HepG2 (cell line): ENCODE measurements around the gene TAMM41. TPM values are rescaled to one million over a fixed set of nuclear protein-coding genes. Genes with fewer than 3 reads are reported as not detected.

ENCODE experiments used
- CAMTA2 ChIP-seq: sonication (generic); formaldehyde crosslinking; IDR thresholded peaks from 2 replicates; pipeline ENCODE4 v1.4.0; 2020; ENCODE audit warnings: mild to moderate bottlenecking, missing genetic modification reagents, borderline replicate concordance
- CEBPG ChIP-seq: IDR thresholded peaks from 2 replicates; pipeline ENCODE4 v1.6.1; 2016
- DNMT1 ChIP-seq: sonication (generic); formaldehyde crosslinking; IDR thresholded peaks from 2 replicates; pipeline ENCODE4 v1.5.1; 2020; ENCODE audit warnings: mild to moderate bottlenecking, missing genetic modification reagents
- FOSL1 ChIP-seq: sonication (generic); formaldehyde crosslinking; IDR thresholded peaks from 2 replicates; pipeline ENCODE4 v1.9.0; 2021; ENCODE audit warnings: missing genetic modification reagents, borderline replicate concordance
- FOXA1 ChIP-seq, 2 experiments: fragments of 450-650 bp in 1 of 2; sonication (generic) in 1 of 2; formaldehyde crosslinking in 1 of 2; IDR thresholded peaks; 2 replicates each; pipeline versions ENCODE4 v1.4.0 to v1.6.1; 2016 to 2020; ENCODE audit warnings: missing genetic modification reagents in 1 of 2
- HNF4G ChIP-seq, 2 experiments: sonication (generic) in 1 of 2; formaldehyde crosslinking in 1 of 2; IDR thresholded peaks; 2 replicates each; pipeline versions ENCODE4 v1.4.0 to v1.6.1; 2011 to 2020; ENCODE audit warnings: borderline replicate concordance in 2 of 2, low read depth in 2 of 2, mild to moderate bottlenecking in 2 of 2, low read length in 1 of 2, missing genetic modification reagents in 1 of 2, moderate library complexity in 1 of 2
- JUNB ChIP-seq: sonication (generic); formaldehyde crosslinking; IDR thresholded peaks from 2 replicates; pipeline ENCODE4 v1.8.0; 2022; ENCODE audit warnings: missing genetic modification reagents, mild to moderate bottlenecking, borderline replicate concordance
- MBNL3 ChIP-seq: fragments of 250-450 bp; sonication (Bioruptor Pico); conservative IDR thresholded peaks from 2 replicates; pipeline ENCODE4 v1.8.0; 2022; ENCODE audit warnings: mild to moderate bottlenecking, inconsistent platforms
- NFYB ChIP-seq: sonication (generic); formaldehyde crosslinking; IDR thresholded peaks from 2 replicates; pipeline ENCODE4 v1.4.0; 2020; ENCODE audit warnings: missing genetic modification reagents
- NR2F2 ChIP-seq: IDR thresholded peaks from 2 replicates; pipeline ENCODE4 v1.6.1; 2012; ENCODE audit warnings: low read depth, inconsistent platforms, borderline replicate concordance
- RFX5 ChIP-seq: IDR thresholded peaks from 2 replicates; pipeline ENCODE4 v1.6.1; 2011; ENCODE audit warnings: low read depth, low read length, improper control_type of control experiment
- THYN1 ChIP-seq: sonication (generic); formaldehyde crosslinking; IDR thresholded peaks from 2 replicates; pipeline ENCODE4 v1.8.1; 2023; ENCODE audit warnings: low read depth, mild to moderate bottlenecking, moderate library complexity, missing genetic modification reagents, borderline replicate concordance
- ZFP1 ChIP-seq: IDR thresholded peaks from 2 replicates; pipeline ENCODE4 v1.6.1; 2016
- ZNF256 ChIP-seq: sonication (generic); formaldehyde crosslinking; conservative IDR thresholded peaks from 2 replicates; pipeline ENCODE4 v1.4.0; 2020; ENCODE audit warnings: missing genetic modification reagents
- ZNF543 ChIP-seq: sonication (generic); formaldehyde crosslinking; IDR thresholded peaks from 2 replicates; pipeline ENCODE4 v1.4.0; 2020; ENCODE audit warnings: mild to moderate bottlenecking, missing genetic modification reagents
- ZNF549 ChIP-seq: sonication (generic); formaldehyde crosslinking; IDR thresholded peaks from 2 replicates; pipeline ENCODE4 v1.5.0; 2020; ENCODE audit warnings: missing genetic modification reagents
- ZNF788 ChIP-seq: sonication (generic); formaldehyde crosslinking; IDR thresholded peaks from 2 replicates; pipeline ENCODE4 v1.5.0; 2020; ENCODE audit warnings: mild to moderate bottlenecking, missing genetic modification reagents, borderline replicate concordance
- ZSCAN29 ChIP-seq: sonication (generic); formaldehyde crosslinking; conservative IDR thresholded peaks from 2 replicates; pipeline ENCODE4 v1.4.0; 2020; ENCODE audit warnings: mild to moderate bottlenecking, missing genetic modification reagents
- ZSCAN31 ChIP-seq: sonication (generic); formaldehyde crosslinking; IDR thresholded peaks from 2 replicates; pipeline ENCODE4 v1.5.0; 2020; ENCODE audit warnings: low read depth, mild to moderate bottlenecking, missing genetic modification reagents
- polyA plus RNA-seq, 8 experiments: library from polyadenylated mRNA; depleted of rRNA in 3 of 8; stranded (reverse) in 7 of 8; unstranded in 1 of 8; fragments of >200 nt; fragmentation: Illumina TruSeq in 4 of 8; extraction: Trizol in 4 of 8; gene quantifications; 2 replicates each; pipeline versions ENCODE4 v1.2.1 to v1.2.3, GENCODE V29; 2011 to 2016; ENCODE audit warnings: low read depth in 4 of 8, missing spikeins in 1 of 8, mixed read lengths in 1 of 8; ENCODE audit not compliant: insufficient read depth in 1 of 8
- total RNA-seq, 5 experiments: library from RNA; depleted of rRNA; stranded (reverse); fragments of >200 nt; fragmentation: Illumina TruSeq; extraction: Trizol; gene quantifications; 2 replicates each; pipeline ENCODE4 v1.2.3, GENCODE V29; 2016; ENCODE audit warnings: low read depth in 1 of 5
- TF ChIP-seq, protein P1 (sequence below): sonication (generic); formaldehyde crosslinking; IDR thresholded peaks from 2 replicates; pipeline ENCODE4 v1.4.0; 2020; ENCODE audit warnings: missing genetic modification reagents
- TF ChIP-seq, protein P2 (sequence below): sonication (generic); formaldehyde crosslinking; IDR thresholded peaks from 2 replicates; pipeline ENCODE4 v1.4.0; 2020; ENCODE audit warnings: missing genetic modification reagents, borderline replicate concordance
- TF ChIP-seq, protein P3 (sequence below): sonication (generic); formaldehyde crosslinking; conservative IDR thresholded peaks from 2 replicates; pipeline ENCODE4 v1.8.1; 2023; ENCODE audit warnings: missing genetic modification reagents
- TF ChIP-seq, protein P4 (sequence below): sonication (generic); formaldehyde crosslinking; IDR thresholded peaks from 2 replicates; pipeline ENCODE4 v1.9.0; 2021; ENCODE audit warnings: missing genetic modification reagents, borderline replicate concordance

TAMM41 gene
- total and polyA plus RNA-seq, 2 of the 13 experiments (the other 11 are each of a cell fraction or from before 2014, with no cell fraction given): 9.9 to 12.2 TPM

DNA sequence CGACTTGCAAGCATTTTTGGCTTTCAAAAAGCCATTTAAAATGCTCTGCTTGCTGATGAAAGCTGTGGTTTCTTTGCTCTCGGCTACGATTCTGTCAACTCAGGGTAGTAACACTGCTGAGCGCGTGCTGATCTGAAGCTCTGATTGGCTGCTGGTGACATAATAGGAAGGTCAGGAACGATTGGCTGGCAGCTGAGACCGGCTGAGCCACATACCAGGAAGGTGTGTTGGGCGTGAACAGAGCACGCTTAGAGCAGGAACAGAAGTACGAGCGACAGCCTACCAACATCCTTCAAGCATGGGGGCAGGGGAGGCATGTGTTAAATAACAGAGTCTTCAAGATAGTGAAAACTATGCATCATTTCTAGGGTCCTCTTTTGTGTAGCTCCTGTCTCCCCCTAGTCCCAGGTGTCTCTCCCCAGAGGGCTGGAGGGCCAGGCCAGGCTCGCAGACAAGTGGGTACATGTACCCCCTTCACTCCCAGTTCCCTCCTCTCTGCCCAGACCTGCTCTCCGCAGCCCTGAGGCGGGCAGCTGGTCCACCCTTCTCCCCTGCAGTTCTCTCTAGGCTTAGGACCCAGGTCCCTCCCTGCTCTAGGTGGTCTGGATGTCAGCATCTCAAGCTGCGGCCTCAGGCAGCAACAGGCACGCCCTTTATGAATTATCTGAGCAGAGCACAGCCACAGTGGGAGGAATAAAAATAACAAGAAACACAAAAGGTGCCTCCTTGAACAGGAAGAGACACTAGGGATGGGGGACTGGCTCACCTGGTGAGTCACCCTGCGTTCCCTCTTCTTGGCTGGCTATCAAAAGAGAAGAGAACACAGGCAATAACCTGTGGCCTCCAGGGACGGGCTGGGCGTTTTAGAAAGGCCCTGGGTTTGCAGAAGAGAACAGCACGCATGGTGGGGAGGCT is 76.0 kb downstream of the TAMM41 start (continued):
- TF ChIP-seq, protein P1, sequence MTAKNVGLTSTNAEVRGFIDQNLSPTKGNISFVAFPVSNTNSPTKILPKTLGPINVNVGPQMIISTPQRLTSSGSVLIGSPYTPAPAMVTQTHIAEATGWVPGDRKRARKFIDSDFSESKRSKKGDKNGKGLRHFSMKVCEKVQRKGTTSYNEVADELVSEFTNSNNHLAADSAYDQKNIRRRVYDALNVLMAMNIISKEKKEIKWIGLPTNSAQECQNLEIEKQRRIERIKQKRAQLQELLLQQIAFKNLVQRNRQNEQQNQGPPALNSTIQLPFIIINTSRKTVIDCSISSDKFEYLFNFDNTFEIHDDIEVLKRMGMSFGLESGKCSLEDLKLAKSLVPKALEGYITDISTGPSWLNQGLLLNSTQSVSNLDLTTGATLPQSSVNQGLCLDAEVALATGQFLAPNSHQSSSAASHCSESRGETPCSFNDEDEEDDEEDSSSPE (CRISPR knock-in tag): peak; percentile 23; the same call in 1 of the 2 replicates
- TF ChIP-seq, protein P2, sequence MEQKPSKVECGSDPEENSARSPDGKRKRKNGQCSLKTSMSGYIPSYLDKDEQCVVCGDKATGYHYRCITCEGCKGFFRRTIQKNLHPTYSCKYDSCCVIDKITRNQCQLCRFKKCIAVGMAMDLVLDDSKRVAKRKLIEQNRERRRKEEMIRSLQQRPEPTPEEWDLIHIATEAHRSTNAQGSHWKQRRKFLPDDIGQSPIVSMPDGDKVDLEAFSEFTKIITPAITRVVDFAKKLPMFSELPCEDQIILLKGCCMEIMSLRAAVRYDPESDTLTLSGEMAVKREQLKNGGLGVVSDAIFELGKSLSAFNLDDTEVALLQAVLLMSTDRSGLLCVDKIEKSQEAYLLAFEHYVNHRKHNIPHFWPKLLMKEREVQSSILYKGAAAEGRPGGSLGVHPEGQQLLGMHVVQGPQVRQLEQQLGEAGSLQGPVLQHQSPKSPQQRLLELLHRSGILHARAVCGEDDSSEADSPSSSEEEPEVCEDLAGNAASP (CRISPR knock-in tag): no peak
- TF ChIP-seq NR2F2: no peak
- TF ChIP-seq, protein P3, sequence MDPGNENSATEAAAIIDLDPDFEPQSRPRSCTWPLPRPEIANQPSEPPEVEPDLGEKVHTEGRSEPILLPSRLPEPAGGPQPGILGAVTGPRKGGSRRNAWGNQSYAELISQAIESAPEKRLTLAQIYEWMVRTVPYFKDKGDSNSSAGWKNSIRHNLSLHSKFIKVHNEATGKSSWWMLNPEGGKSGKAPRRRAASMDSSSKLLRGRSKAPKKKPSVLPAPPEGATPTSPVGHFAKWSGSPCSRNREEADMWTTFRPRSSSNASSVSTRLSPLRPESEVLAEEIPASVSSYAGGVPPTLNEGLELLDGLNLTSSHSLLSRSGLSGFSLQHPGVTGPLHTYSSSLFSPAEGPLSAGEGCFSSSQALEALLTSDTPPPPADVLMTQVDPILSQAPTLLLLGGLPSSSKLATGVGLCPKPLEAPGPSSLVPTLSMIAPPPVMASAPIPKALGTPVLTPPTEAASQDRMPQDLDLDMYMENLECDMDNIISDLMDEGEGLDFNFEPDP: no peak
- no peak for TF ChIP-seq CAMTA2 (CRISPR knock-in tag)
- no peak for TF ChIP-seq MBNL3 (CRISPR knock-in tag)
- TF ChIP-seq, protein P4, sequence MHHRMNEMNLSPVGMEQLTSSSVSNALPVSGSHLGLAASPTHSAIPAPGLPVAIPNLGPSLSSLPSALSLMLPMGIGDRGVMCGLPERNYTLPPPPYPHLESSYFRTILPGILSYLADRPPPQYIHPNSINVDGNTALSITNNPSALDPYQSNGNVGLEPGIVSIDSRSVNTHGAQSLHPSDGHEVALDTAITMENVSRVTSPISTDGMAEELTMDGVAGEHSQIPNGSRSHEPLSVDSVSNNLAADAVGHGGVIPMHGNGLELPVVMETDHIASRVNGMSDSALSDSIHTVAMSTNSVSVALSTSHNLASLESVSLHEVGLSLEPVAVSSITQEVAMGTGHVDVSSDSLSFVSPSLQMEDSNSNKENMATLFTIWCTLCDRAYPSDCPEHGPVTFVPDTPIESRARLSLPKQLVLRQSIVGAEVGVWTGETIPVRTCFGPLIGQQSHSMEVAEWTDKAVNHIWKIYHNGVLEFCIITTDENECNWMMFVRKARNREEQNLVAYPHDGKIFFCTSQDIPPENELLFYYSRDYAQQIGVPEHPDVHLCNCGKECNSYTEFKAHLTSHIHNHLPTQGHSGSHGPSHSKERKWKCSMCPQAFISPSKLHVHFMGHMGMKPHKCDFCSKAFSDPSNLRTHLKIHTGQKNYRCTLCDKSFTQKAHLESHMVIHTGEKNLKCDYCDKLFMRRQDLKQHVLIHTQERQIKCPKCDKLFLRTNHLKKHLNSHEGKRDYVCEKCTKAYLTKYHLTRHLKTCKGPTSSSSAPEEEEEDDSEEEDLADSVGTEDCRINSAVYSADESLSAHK (CRISPR knock-in tag): no peak
- no peak for TF ChIP-seq ZNF788 (CRISPR knock-in tag)
- TF ChIP-seq FOXA1 (IDR thresholded peaks at IDR 0.05): no peak
- 0 out of 2 replicates have a peak, but pooled peaks have one; percentile 8 for TF ChIP-seq FOXA1 (CRISPR knock-in tag; IDR thresholded peaks at IDR 0.05)
- TF ChIP-seq JUNB (CRISPR knock-in tag): no peak
- no peak for TF ChIP-seq FOSL1 (CRISPR knock-in tag)
- no peak for TF ChIP-seq HNF4G (IDR thresholded peaks at IDR 0.05; ENCODE audit: borderline replicate concordance, low read depth, low read length)
- no peak for TF ChIP-seq HNF4G (CRISPR knock-in tag; IDR thresholded peaks at IDR 0.05; ENCODE audit: borderline replicate concordance, low read depth)
- TF ChIP-seq RFX5: peak; percentile 93
- TF ChIP-seq ZNF549 (CRISPR knock-in tag): no peak
- 0 out of 2 replicates have a peak, but pooled peaks have one; percentile 9 for TF ChIP-seq CEBPG
- no peak for TF ChIP-seq ZFP1
- TF ChIP-seq NFYB: peak; percentile 74
- no peak for TF ChIP-seq ZSCAN29 (CRISPR knock-in tag)
- TF ChIP-seq ZNF543 (CRISPR knock-in tag): no peak
- no peak for TF ChIP-seq DNMT1
- no peak for TF ChIP-seq ZSCAN31
- no peak for TF ChIP-seq ZNF256
- no peak for TF ChIP-seq THYN1 (CRISPR knock-in tag)
